ENCODE measurements around the gene IPO4. TPM values are rescaled to one million over a fixed set of nuclear protein-coding genes. Genes with fewer than 3 reads are reported as not detected.
A peak's percentile ranks its signal among the peaks of the same experiment; 100 is the strongest.

The IPO4 gene
- total and polyA plus RNA-seq, 2 of the 13 experiments (the other 11 are each of a cell fraction or from before 2014, with no cell fraction given), result 39.0 to 179 TPM

DNA sequence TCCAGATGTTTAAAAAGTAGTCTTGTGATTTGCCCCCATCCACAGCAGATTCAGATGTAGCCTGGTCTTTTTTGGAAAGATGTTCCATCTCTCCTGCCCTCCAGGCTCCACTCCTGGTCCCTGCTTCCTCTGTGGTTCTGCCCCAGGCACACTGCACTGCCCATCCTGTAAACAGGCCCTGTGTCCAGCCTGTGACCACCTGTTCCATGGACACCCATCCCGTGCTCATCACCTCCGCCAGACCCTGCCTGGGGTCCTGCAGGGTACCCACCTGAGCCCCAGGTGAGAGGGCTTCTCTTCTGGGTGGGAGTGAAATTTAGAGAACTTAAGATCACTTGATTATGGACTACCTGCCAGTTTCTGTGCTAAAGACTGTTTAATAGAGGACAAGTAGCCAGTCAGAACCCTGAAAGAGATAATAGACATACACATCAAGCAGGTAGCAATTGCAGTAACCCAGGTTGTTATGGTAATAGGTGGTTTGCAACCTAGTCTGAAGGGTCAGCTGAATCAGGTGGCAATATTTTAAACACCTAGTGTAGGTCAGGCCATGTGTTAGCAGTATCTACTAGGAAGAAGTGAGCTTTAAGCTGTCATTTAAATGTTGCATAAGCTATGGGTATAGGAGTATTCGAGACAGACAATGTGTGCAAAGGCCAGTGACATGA, 39.2 kb downstream of the IPO4 start:
- H3K4me2 ChIP-seq (ENCODE audit: low read depth, low read length), result no peak overlapping the region
- intact Hi-C loops (cut with micrococcal nuclease; ENCODE audit: unreplicated experiment) (no loop called here), in situ Hi-C loops (cut with HindIII; ENCODE audit: extremely low pct_ligation_motif_present, low pct_unique_long_range_greater_than_20kb) (loop anchor here (25.0 kb wide), 1 partner anchor 837 kb away; the partner anchor contains the start of genes BCL2L2, PABPN1 and PPP1R3E)
- CTCF ChIA-PET (ENCODE audit: low intra/inter-chr PET ratio, low total read pairs), result no interaction called here
- POLR2A ChIA-PET, result interaction anchor here (1.0 to 8.5 kb wide), 5 partner anchors 8 to 54 kb away, joined by 3 to 279 read pairs (median 181); partner anchors contain the start of genes DCAF11, EMC9, IRF9 and NRL
- no peak overlapping the region for H2AFZ ChIP-seq (ENCODE audit: low read length)
- peaks cover 7% of the 10 kb centered on the region for H4K20me1 ChIP-seq (ENCODE audit: insufficient read depth, low read length)
- H3K27ac ChIP-seq (ENCODE audit: extremely low read length, insufficient read depth, low read length), result no peak overlapping the region
- FAIRE-seq (peak; percentile 12), DNase-seq (ENCODE audit: low spot score) (no peak), ATAC-seq (no peak)
- H3K9ac ChIP-seq (ENCODE audit: insufficient read depth, low read depth, low read length), result no peak overlapping the region; the same call in 1 of the 2 replicates
- H3K9me3 ChIP-seq (ENCODE audit: low read length), result no peaks in the 10 kb centered on the region
- H3K27me3 ChIP-seq (ENCODE audit: control insufficient read depth in 1 of 2, insufficient read depth in 2 of 2, low read length in 2 of 2), result peaks cover 0 to 3% of the 10 kb centered on the region in 2 experiments; a peak in 1 of 5 replicates
- H3K79me2 ChIP-seq (ENCODE audit: insufficient read depth, low read length), result peaks cover 40% of the 10 kb centered on the region
- BruUV-seq (replicated peaks), result no TSS peak
- H3K4me3 ChIP-seq (replicated peaks in 1 of 3; ENCODE audit: insufficient read depth in 1 of 3, low read depth in 2 of 3, low read length in 3 of 3), result no peak overlapping the region
- WGBS (ENCODE audit: low lambda C conversion rate), result 97% methylated on average over 3 of the region's 3 CpGs
- H3K36me3 ChIP-seq (replicated peaks in 1 of 2; ENCODE audit: control insufficient read depth in 1 of 2, insufficient read depth in 2 of 2, low read length in 2 of 2), result peaks cover 33 to 43% of the 10 kb centered on the region in 2 experiments
- H3K4me1 ChIP-seq (ENCODE audit: insufficient read depth, low read length), result peaks cover 37% of the 10 kb centered on the region
- TF ChIP-seq ELF1 (CRISPR knock-in tag; IDR thresholded peaks at IDR 0.05) (no peak), RBFOX2 (IDR thresholded peaks at IDR 0.05; ENCODE audit: low read depth, low read length) (0 out of 2 replicates have a peak, but pooled peaks have one; percentile 29), CENPT (CRISPR knock-in tag; IDR thresholded peaks at IDR 0.05; ENCODE audit: low read depth) (0 out of 2 replicates have a peak, but pooled peaks have one; percentile 67), MXI1 (IDR thresholded peaks at IDR 0.05; ENCODE audit: borderline replicate concordance, low read depth, low read length) (no peak), JUND (CRISPR knock-in tag; IDR thresholded peaks at IDR 0.05) (peak; percentile 36; the same call in 1 of the 2 replicates), ZNF773 (CRISPR knock-in tag; IDR thresholded peaks at IDR 0.05; ENCODE audit: borderline replicate concordance) (no peak)
- TF ChIP-seq, protein P1, sequence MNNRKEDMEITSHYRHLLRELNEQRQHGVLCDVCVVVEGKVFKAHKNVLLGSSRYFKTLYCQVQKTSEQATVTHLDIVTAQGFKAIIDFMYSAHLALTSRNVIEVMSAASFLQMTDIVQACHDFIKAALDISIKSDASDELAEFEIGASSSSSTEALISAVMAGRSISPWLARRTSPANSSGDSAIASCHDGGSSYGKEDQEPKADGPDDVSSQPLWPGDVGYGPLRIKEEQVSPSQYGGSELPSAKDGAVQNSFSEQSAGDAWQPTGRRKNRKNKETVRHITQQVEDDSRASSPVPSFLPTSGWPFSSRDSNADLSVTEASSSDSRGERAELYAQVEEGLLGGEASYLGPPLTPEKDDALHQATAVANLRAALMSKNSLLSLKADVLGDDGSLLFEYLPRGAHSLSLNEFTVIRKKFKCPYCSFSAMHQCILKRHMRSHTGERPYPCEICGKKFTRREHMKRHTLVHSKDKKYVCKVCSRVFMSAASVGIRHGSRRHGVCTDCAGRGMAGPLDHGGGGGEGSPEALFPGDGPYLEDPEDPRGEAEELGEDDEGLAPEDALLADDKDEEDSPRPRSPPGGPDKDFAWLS (CRISPR knock-in tag; IDR thresholded peaks at IDR 0.05; ENCODE audit: borderline replicate concordance), result 0 out of 2 replicates have a peak, but pooled peaks have one; percentile 28
- TF ChIP-seq, protein P2, sequence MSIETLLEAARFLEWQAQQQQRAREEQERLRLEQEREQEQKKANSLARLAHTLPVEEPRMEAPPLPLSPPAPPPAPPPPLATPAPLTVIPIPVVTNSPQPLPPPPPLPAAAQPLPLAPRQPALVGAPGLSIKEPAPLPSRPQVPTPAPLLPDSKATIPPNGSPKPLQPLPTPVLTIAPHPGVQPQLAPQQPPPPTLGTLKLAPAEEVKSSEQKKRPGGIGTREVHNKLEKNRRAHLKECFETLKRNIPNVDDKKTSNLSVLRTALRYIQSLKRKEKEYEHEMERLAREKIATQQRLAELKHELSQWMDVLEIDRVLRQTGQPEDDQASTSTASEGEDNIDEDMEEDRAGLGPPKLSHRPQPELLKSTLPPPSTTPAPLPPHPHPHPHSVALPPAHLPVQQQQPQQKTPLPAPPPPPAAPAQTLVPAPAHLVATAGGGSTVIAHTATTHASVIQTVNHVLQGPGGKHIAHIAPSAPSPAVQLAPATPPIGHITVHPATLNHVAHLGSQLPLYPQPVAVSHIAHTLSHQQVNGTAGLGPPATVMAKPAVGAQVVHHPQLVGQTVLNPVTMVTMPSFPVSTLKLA (IDR thresholded peaks at IDR 0.05), result 0 out of 2 replicates have a peak, but pooled peaks have one; percentile 8
- TF ChIP-seq, protein P3, sequence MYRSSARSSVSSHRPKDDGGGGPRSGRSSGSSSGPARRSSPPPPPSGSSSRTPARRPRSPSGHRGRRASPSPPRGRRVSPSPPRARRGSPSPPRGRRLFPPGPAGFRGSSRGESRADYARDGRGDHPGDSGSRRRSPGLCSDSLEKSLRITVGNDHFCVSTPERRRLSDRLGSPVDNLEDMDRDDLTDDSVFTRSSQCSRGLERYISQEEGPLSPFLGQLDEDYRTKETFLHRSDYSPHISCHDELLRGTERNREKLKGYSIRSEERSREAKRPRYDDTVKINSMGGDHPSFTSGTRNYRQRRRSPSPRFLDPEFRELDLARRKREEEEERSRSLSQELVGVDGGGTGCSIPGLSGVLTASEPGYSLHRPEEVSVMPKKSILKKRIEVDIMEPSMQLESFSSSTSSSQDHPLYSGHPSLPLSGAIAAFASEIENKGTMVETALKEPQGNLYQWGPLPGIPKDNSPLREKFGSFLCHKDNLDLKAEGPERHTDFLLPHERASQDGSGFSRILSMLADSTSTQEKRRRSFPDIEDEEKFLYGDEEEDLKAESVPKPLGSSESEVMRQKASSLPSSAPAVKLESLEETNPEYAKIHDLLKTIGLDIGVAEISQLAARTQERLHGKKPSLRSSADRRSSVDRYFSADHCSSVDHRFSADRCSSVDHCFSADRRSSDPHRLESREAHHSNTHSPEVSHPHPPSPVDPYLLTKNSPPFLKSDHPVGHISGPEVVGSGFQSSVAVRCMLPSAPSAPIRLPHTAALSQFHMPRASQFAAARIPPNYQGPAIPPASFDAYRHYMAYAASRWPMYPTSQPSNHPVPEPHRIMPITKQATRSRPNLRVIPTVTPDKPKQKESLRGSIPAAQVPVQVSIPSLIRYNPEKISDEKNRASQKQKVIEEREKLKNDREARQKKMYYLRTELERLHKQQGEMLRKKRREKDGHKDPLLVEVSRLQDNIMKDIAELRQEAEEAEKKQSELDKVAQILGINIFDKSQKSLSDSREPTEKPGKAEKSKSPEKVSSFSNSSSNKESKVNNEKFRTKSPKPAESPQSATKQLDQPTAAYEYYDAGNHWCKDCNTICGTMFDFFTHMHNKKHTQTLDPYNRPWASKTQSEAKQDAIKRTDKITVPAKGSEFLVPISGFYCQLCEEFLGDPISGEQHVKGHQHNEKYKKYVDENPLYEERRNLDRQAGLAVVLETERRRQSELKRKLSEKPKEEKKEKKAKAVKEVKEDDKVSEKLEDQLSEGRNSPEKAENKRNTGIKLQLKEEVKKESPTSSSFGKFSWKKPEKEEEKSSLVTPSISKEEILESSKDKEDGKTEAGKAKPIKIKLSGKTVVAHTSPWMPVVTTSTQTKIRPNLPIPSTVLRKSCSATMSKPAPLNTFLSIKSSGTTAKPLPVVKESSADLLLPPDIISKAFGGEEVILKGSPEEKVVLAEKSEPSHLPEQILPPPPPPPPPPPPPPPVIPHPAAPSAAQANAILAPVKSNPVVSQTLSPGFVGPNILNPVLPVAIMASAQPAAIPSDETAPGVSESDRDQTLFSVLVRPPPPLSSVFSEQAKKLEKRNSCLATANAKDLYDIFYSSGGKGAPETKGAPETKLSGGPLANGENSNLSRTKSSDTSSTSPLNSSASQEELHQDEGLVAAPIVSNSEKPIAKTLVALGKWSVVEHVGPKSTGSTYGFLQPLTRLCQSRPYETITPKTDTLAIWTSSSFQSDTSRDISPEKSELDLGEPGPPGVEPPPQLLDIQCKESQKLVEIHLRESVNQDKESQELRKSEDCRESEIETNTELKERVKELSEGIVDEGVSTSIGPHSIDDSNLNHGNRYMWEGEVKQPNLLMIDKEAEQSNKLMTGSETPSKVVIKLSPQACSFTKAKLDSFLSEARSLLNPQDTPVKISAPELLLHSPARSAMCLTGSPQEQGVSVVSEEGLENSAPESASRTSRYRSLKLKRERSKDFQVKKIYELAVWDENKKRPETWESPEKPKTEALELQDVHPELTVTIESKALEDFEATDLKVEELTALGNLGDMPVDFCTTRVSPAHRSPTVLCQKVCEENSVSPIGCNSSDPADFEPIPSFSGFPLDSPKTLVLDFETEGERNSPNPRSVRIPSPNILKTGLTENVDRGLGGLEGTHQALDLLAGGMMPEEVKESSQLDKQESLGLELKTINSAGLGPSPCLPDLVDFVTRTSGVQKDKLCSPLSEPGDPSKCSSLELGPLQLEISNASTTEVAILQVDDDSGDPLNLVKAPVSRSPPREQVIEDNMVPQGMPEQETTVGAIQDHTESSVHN (CRISPR knock-in tag; IDR thresholded peaks at IDR 0.05), result 0 out of 2 replicates have a peak, but pooled peaks have one; percentile 68

Measured in HepG2 (cell line).